ENCODE measurements around the gene TP53RK. TPM values are rescaled to one million over a fixed set of nuclear protein-coding genes. Genes with fewer than 3 reads are reported as not detected.

TP53RK gene
- polyA plus RNA-seq, 1 of the 3 experiments (the other 2 are of a cell fraction): 5.5 TPM

- no peak for TF ChIP-seq USF1 (IDR thresholded peaks at IDR 0.05; ENCODE audit: borderline replicate concordance, low read depth)
- no peak for TF ChIP-seq ZBTB33 (IDR thresholded peaks at IDR 0.05; ENCODE audit: borderline replicate concordance, low read depth)
Observed at GRCh38 chr20:46657618-46658017, 31.6 kb downstream of the TP53RK start (continued).

- no peaks in the 10 kb centered on the region for H3K9me2 ChIP-seq
- H3K27me3 ChIP-seq (ENCODE audit: insufficient read depth): no peaks in the 10 kb centered on the region
- no peak overlapping the region for H3K4me2 ChIP-seq
- ChIA-PET CTCF (interaction anchor here (0.9 kb wide), 1 partner anchor 17 kb away, joined by 3 read pairs; no protein-coding TSS in a partner anchor), POLR2A (no interaction called here)
- no peaks in the 10 kb centered on the region for H3K79me2 ChIP-seq (ENCODE audit: insufficient read depth)
- no peak overlapping the region for H3K9ac ChIP-seq
- no peaks in the 10 kb centered on the region for H3K36me3 ChIP-seq (replicated peaks in 1 of 2; ENCODE audit: control insufficient read depth in 1 of 2, insufficient read depth in 2 of 2, low read length in 1 of 2)
- no peaks in the 10 kb centered on the region for H3K4me1 ChIP-seq (ENCODE audit: control insufficient read depth in 1 of 2, insufficient read depth in 2 of 2, low read depth in 1 of 2, low read length in 1 of 2)
- H3K9me3 ChIP-seq: no peaks in the 10 kb centered on the region
- no peak overlapping the region for H3K27ac ChIP-seq (ENCODE audit: low read depth in 2 of 2, low read length in 1 of 2)
- no peaks in the 10 kb centered on the region for H3F3A ChIP-seq (replicated peaks; ENCODE audit: insufficient read depth)
- 63% methylated on average over 8 of the region's 8 CpGs for WGBS (ENCODE audit: low lambda C conversion rate)
- H4K20me1 ChIP-seq (ENCODE audit: insufficient read depth): no peaks in the 10 kb centered on the region
- no peak overlapping the region for H3K4me3 ChIP-seq (ENCODE audit: low read depth in 2 of 2, low read length in 1 of 2)
- no peak overlapping the region for H2AFZ ChIP-seq (ENCODE audit: low read depth)
- DNase-seq: no peak
- no peak for TF ChIP-seq POLR2AphosphoS5 (IDR thresholded peaks at IDR 0.05; ENCODE audit: low read depth, low read length)
- TF ChIP-seq RCOR1 (IDR thresholded peaks at IDR 0.05; ENCODE audit: low read length): no peak
- TF ChIP-seq ZBTB33 (IDR thresholded peaks at IDR 0.05; ENCODE audit: borderline replicate concordance, low read depth): no peak
- TF ChIP-seq CHD2 (IDR thresholded peaks at IDR 0.05; ENCODE audit: low read length, partially characterized antibody): no peak
- TF ChIP-seq TAF1 (IDR thresholded peaks at IDR 0.05; ENCODE audit: borderline replicate concordance, low read depth, low read length): no peak
- no peak for TF ChIP-seq TEAD4 (IDR thresholded peaks at IDR 0.05; ENCODE audit: borderline replicate concordance, insufficient read depth)
- no peak for TF ChIP-seq FOXJ3 (CRISPR knock-in tag; IDR thresholded peaks at IDR 0.05)
- TF ChIP-seq CTCF (IDR thresholded peaks at IDR 0.05): no peak
- no peak for TF ChIP-seq IRF3 (IDR thresholded peaks at IDR 0.05; ENCODE audit: low read depth, low read length)
- no peak for TF ChIP-seq SMC3 (IDR thresholded peaks at IDR 0.05; ENCODE audit: low read depth, low read length)
- no peak for TF ChIP-seq EP300 (IDR thresholded peaks at IDR 0.05; ENCODE audit: borderline replicate concordance in 1 of 2, low read depth in 1 of 2, low read length in 1 of 2)
- no peak for TF ChIP-seq GABPA (IDR thresholded peaks at IDR 0.05; ENCODE audit: low read depth)
- TF ChIP-seq RXRA (IDR thresholded peaks at IDR 0.05; ENCODE audit: borderline replicate concordance, low read depth): no peak
- TF ChIP-seq FOXM1 (IDR thresholded peaks at IDR 0.05; ENCODE audit: low read depth): no peak
- no peak for TF ChIP-seq USF1 (IDR thresholded peaks at IDR 0.05; ENCODE audit: borderline replicate concordance, low read depth)
- TF ChIP-seq REST (IDR thresholded peaks at IDR 0.05; ENCODE audit: low read depth, low read length): no peak
- TF ChIP-seq TCF12 (IDR thresholded peaks at IDR 0.05): no peak
- TF ChIP-seq RAD21 (IDR thresholded peaks at IDR 0.05; ENCODE audit: low read length): no peak
- no peak for TF ChIP-seq JUND (IDR thresholded peaks at IDR 0.05)
Observed at GRCh38 chr20:46657137-46657536, 32.1 kb downstream of the TP53RK start.
